Esophagus mucosa (tissue), 1 donor: ENCODE data around the gene ABCF2. TPM values are rescaled to one million over a fixed set of nuclear protein-coding genes. Genes with fewer than 3 reads are reported as not detected.

Experiments
- ATAC-seq: fragments of 200-7000 bp; cut with Tn5 transposase; one replicate; pipeline ENCODE4 v1.9.1; 2020
- total RNA-seq: library from RNA; stranded (reverse); gene quantifications from one replicate; pipeline ENCODE4 v1.2.4, GENCODE V29; 2023
- donor health status: DM: yes; HTN: yes; CAD: no.

Gene ABCF2
- total RNA-seq, 1 donor from 2014 or later, result 25.7 TPM

GRCh38 chr7:151252561-151252835 is 25.5 kb upstream of the ABCF2 start:
- no peak for ATAC-seq

- no peak for ATAC-seq
These were observed 24.9 kb upstream of the ABCF2 start for GRCh38 chr7:151251689-151252560.

- ATAC-seq, result no peak
These were observed 24.3 kb upstream of the ABCF2 start for GRCh38 chr7:151251328-151251688.

GRCh38 chr7:151250181-151251132 is 23.5 kb upstream of the ABCF2 start:
- no peak for ATAC-seq

GRCh38 chr7:151249732-151250072 is 22.7 kb upstream of the ABCF2 start:
- ATAC-seq, result peak; percentile 20

- ATAC-seq, result peak; percentile 57
These were observed 22.2 kb upstream of the ABCF2 start for GRCh38 chr7:151249034-151249731.

GRCh38 chr7:151248346-151249033 is 21.5 kb upstream of the ABCF2 start, which contains the start of gene SMARCD3:
Gene SMARCD3, minus strand, starts transcription at chr7:151248694. Its CDS starts 132 bp downstream, at chr7:151248562.
- no peak for ATAC-seq

- no peak for ATAC-seq
These were observed 20.8 kb upstream of the ABCF2 start for GRCh38 chr7:151247611-151248345.

GRCh38 chr7:151246851-151247580 is 20.0 kb upstream of the ABCF2 start:
- no peak for ATAC-seq

GRCh38 chr7:151246102-151246850 is 19.3 kb upstream of the ABCF2 start:
- ATAC-seq, result no peak

- ATAC-seq, result peak; percentile 3
These were observed 18.5 kb upstream of the ABCF2 start for GRCh38 chr7:151245360-151246101.

GRCh38 chr7:151244841-151245346 is 17.9 kb upstream of the ABCF2 start:
- no peak for ATAC-seq

- no peak for ATAC-seq
These were observed 17.3 kb upstream of the ABCF2 start for GRCh38 chr7:151244196-151244840.

GRCh38 chr7:151243408-151244195 is 16.6 kb upstream of the ABCF2 start:
- no peak for ATAC-seq

GRCh38 chr7:151243045-151243349 is 16.0 kb upstream of the ABCF2 start:
- ATAC-seq, result no peak

GRCh38 chr7:151242159-151243044 is 15.4 kb upstream of the ABCF2 start:
- no peak for ATAC-seq

- ATAC-seq, result no peak
These were observed 14.7 kb upstream of the ABCF2 start for GRCh38 chr7:151241755-151242096.
